GM19239 (cell line): ENCODE results near the gene CASP8.

ENCODE experiments used
- DNase-seq: peaks from one replicate; pipeline ENCODE4 v3.0.0; 2011; ENCODE audit warnings: low spot score; ENCODE audit not compliant: insufficient read length
- FAIRE-seq: peaks from 2 replicates; lab custom pipeline; 2011; peaks lifted over from hg19 to GRCh38; lab: Jason Lieb, UNC

Gene CASP8

GRCh38 chr2:201260302-201260800 is at the start of gene CASP8:
TSS of gene CASP8 (plus strand) at chr2:201260536. CDS start at chr2:201266487, 5,951 bp downstream.
- peak; percentile 28 for DNase-seq
- peak; percentile 90 for FAIRE-seq

- FAIRE-seq = no peak
- no peak for DNase-seq
These were observed 44.4 kb upstream of the CASP8 start for GRCh38 chr2:201215963-201216362.

GRCh38 chr2:201216918-201217317 is 43.4 kb upstream of the CASP8 start:
- no peak for FAIRE-seq
- DNase-seq = no peak

- DNase-seq (no peak), FAIRE-seq (no peak)
These were observed 41.6 kb upstream of the CASP8 start for GRCh38 chr2:201218780-201219179.

GRCh38 chr2:201219328-201220096 is 40.8 kb upstream of the CASP8 start:
- no peak for DNase-seq

GRCh38 chr2:201220102-201220570 is 40.2 kb upstream of the CASP8 start:
- no peak for DNase-seq

More at GRCh38 chr2:201219328-201220096, 40.8 kb upstream of the CASP8 start:
- no peak for FAIRE-seq

GRCh38 chr2:201223089-201224073 is 37.0 kb upstream of the CASP8 start:
- FAIRE-seq (peak; percentile 91), DNase-seq (peak; percentile 32)

More at GRCh38 chr2:201220102-201220570, 40.2 kb upstream of the CASP8 start:
- no peak for FAIRE-seq

- DNase-seq (no peak), FAIRE-seq (no peak)
These were observed 31.9 kb upstream of the CASP8 start for GRCh38 chr2:201228271-201228911.

- no peak for DNase-seq
- peak; percentile 8 for FAIRE-seq
These were observed 31.4 kb upstream of the CASP8 start for GRCh38 chr2:201228912-201229290.

GRCh38 chr2:201231781-201232466 is 28.4 kb upstream of the CASP8 start:
- FAIRE-seq = peak; percentile 92

GRCh38 chr2:201232467-201232815 is 27.9 kb upstream of the CASP8 start:
- DNase-seq (no peak), FAIRE-seq (no peak)

More at GRCh38 chr2:201231781-201232466, 28.4 kb upstream of the CASP8 start:
- DNase-seq = peak; percentile 64

- DNase-seq (peak; percentile 60), FAIRE-seq (peak; percentile 99)
These were observed 27.0 kb upstream of the CASP8 start for GRCh38 chr2:201233192-201233811.

- FAIRE-seq (peak; percentile 26), DNase-seq (no peak)
These were observed 26.3 kb upstream of the CASP8 start for GRCh38 chr2:201233812-201234662.

- DNase-seq = no peak
- FAIRE-seq = no peak
These were observed 25.6 kb upstream of the CASP8 start for GRCh38 chr2:201234663-201235135.

- no peak for DNase-seq
These were observed 24.2 kb upstream of the CASP8 start for GRCh38 chr2:201235860-201236811.

GRCh38 chr2:201237486-201238123 is 22.7 kb upstream of the CASP8 start:
- FAIRE-seq (no peak), DNase-seq (no peak)

More at GRCh38 chr2:201235860-201236811, 24.2 kb upstream of the CASP8 start:
- FAIRE-seq = peak; percentile 94
